Stimulated activated CD4-positive, alpha-beta T cell treated with anti-CD3 and anti-CD28 coated beads, Interleukin-15, amount 100 ng/mL, for 1 hour (primary cell): ENCODE data around the gene TTLL4.
"Not testable (repeated sequence)": the region's sequence is repeated elsewhere in the genome, so short reads cannot be mapped to it uniquely, and the experiment has no call there.

ENCODE experiments used
- DNase-seq, 2 donors: peaks; one replicate each; pipeline ENCODE4 v3.0.0-alpha.2; 2020; ENCODE audit warnings: low read depth in 1 of 2, low spot score in 1 of 2

TTLL4 gene

GRCh38 chr2:218743068-218743467, 32.4 kb downstream of the TTLL4 start:
- no peak for DNase-seq

GRCh38 chr2:218744615-218745014, 34.0 kb downstream of the TTLL4 start:
- no peak for DNase-seq

GRCh38 chr2:218745160-218745558, 34.5 kb downstream of the TTLL4 start:
- no peak for DNase-seq

- DNase-seq = no peak
These were observed 35.2 kb downstream of the TTLL4 start for GRCh38 chr2:218745559-218746469.

GRCh38 chr2:218746470-218746795, 35.8 kb downstream of the TTLL4 start:
- DNase-seq = no peak

GRCh38 chr2:218746960-218747359, 36.3 kb downstream of the TTLL4 start:
- DNase-seq = no peak

- no peak for DNase-seq
These were observed 38.3 kb downstream of the TTLL4 start for GRCh38 chr2:218748741-218749441.

GRCh38 chr2:218754201-218754600, 43.6 kb downstream of the TTLL4 start:
- DNase-seq = no peak

GRCh38 chr2:218754781-218755180, 44.1 kb downstream of the TTLL4 start:
- DNase-seq = no peak

- DNase-seq = no peak
These were observed 44.5 kb downstream of the TTLL4 start for GRCh38 chr2:218755198-218755566.

- DNase-seq = no peak
These were observed 45.2 kb downstream of the TTLL4 start for GRCh38 chr2:218755567-218756404.

- no peak for DNase-seq
These were observed 46.2 kb downstream of the TTLL4 start for GRCh38 chr2:218756599-218757377.

GRCh38 chr2:218761795-218762194, 51.2 kb downstream of the TTLL4 start:
- no peak for DNase-seq

GRCh38 chr2:218772759-218773158, 62.1 kb downstream of the TTLL4 start:
- DNase-seq = not testable (repeated sequence)

- no peak for DNase-seq
These were observed 63.2 kb downstream of the TTLL4 start for GRCh38 chr2:218773881-218774280.

GRCh38 chr2:218776488-218776887, 65.9 kb downstream of the TTLL4 start:
- DNase-seq = no peak

GRCh38 chr2:218777276-218777990, 66.8 kb downstream of the TTLL4 start:
- DNase-seq = no peak

- DNase-seq = no peak
These were observed 69.4 kb downstream of the TTLL4 start for GRCh38 chr2:218780046-218780445.

GRCh38 chr2:218780851-218781690, 70.4 kb downstream of the TTLL4 start:
- DNase-seq = no peak
